ENCODE results near the gene MAGEB1.

Gene MAGEB1

GRCh38 chrX:30246769-30247489 lies at the start of gene MAGEB1:
Gene MAGEB1, plus strand, starts transcription at chrX:30247146. Its CDS starts 3,348 bp downstream, at chrX:30250494.
- H3K27ac ChIP-seq = no peak within 1 kb of the TSS
- H3K4me3 ChIP-seq = no peak within 1 kb of the TSS

GRCh38 chrX:30212172-30212571 lies 34.8 kb upstream of the MAGEB1 start:
- Histone ChIP-seq H3K4me3 (no peak overlapping the region), H3K27ac (no peak overlapping the region)

DNA sequence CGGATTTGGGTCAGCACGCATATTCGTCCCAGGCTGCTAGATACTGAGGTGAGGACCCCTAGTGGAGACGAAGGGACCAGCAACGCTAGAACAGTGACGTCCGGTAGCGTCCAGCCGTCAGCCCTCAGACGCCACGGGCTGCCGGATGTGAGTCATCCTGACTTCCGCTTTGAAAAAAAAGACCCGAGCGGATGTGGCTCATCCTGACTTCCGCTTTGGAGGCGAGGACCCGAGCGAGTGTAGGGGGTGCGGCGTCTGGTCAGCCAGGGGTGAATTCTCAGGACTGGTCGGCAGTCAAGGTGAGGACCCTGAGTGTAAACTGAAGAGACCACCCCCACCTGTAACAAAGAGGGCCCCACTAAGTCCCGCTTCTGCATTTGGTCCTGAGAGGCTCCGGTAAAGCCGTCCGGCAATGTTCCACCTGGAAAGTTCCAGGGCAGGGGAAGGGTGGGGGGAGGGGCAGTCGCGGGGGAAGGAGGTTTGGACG lies 31.5 kb upstream of the MAGEB1 start, which contains the start of gene MAGEB2:
TSS of gene MAGEB2 (plus strand) at position 207 of the 487 bp plus-strand sequence. CDS start 3,018 bp downstream, outside the sequence.
- Histone ChIP-seq H3K4me3 (no peak within 1 kb of the TSS), H3K27ac (no peak within 1 kb of the TSS)

GRCh38 chrX:30217465-30217864 lies 29.5 kb upstream of the MAGEB1 start:
- H3K27ac ChIP-seq = no peak overlapping the region
- no peak overlapping the region for H3K4me3 ChIP-seq

GRCh38 chrX:30219372-30219771 lies 27.6 kb upstream of the MAGEB1 start:
- no peak overlapping the region for H3K27ac ChIP-seq
- H3K4me3 ChIP-seq = no peak overlapping the region

DNA sequence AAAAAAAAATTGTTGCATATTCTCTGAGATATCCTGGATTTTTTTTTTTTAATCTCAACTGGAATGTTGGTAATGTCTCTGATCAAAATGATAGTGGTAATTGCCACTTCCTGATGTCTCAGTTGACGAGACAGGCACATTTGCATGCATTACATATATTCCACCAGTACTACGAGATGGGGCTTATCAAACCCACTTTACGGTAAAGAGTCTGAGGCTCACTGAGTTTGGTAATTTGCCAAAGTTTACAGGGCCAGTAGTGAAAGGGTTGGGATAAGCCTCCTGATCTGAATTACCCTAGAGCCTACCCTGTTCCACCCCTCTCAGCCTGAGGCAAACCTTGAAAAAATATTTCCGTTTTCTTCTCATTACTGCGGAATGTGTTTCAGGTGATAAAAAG lies 26.3 kb upstream of the MAGEB1 start:
- H3K4me3 ChIP-seq = no peak overlapping the region
- no peak overlapping the region for H3K27ac ChIP-seq

DNA sequence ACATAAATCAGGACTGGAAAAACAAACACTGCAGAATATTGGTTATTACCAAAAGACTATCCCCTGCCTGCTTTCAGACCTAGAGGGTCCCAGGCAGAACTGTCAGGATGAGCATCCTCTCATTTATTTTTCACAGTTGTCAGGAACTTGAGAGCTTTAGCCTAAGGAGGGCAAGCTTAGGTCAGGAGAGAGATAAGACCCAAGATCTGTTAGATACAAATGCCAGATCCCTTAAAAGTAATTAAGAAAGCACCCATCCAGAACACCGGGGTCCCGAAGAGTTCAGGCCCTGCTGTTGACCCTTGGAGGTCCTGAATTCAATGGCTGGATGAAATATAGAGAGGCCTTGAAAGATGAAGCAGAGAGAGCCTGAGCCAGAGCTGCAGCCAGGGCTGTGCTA lies 22.4 kb upstream of the MAGEB1 start:
- H3K4me3 ChIP-seq = no peak overlapping the region
- no peak overlapping the region for H3K27ac ChIP-seq

DNA sequence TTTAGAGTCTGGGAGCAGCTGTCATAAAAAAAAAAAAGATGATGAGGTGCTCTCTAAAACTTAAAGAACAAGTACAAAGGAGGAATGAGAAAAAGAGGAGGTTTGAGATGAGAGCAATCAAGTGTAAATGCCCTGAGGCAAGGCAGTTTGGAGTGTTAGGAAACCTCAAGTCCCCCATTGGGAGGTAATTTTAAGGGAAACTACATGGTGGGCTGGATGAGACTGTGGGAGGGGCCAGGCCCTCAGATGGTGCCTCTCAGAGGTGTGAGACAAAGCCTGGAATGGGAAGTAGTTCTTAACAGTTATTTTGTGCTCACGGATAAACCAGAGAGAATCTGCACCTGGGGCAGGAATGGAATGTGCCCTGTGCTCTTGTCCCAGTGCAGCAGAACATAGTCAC lies 18.4 kb upstream of the MAGEB1 start:
- Histone ChIP-seq H3K27ac (no peak overlapping the region), H3K4me3 (no peak overlapping the region)

DNA sequence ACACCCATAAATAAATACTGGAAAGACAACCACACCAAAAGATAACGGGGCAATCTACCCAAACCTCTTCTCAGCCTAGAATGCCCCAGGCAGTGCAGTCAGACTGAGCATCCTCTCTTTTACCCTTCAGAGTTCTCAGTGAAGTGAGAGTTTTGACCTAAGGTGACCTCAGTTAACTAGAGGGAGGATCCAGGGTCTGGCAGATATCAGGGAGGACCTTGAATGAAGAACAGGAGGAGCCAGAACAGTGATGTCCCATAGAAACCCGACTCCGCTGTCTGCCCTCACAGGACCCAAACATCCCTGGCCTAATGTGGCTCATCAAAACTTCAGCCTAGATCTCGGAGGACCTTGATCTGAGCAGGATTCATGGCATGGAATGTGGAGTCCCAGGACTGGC lies 16.6 kb upstream of the MAGEB1 start, which contains the start of gene MAGEB3:
TSS of gene MAGEB3 (plus strand) at position 263 of the 400 bp plus-strand sequence. CDS start 5,268 bp downstream, outside the sequence.
- no peak within 1 kb of the TSS for H3K27ac ChIP-seq
- H3K4me3 ChIP-seq = no peak within 1 kb of the TSS

DNA sequence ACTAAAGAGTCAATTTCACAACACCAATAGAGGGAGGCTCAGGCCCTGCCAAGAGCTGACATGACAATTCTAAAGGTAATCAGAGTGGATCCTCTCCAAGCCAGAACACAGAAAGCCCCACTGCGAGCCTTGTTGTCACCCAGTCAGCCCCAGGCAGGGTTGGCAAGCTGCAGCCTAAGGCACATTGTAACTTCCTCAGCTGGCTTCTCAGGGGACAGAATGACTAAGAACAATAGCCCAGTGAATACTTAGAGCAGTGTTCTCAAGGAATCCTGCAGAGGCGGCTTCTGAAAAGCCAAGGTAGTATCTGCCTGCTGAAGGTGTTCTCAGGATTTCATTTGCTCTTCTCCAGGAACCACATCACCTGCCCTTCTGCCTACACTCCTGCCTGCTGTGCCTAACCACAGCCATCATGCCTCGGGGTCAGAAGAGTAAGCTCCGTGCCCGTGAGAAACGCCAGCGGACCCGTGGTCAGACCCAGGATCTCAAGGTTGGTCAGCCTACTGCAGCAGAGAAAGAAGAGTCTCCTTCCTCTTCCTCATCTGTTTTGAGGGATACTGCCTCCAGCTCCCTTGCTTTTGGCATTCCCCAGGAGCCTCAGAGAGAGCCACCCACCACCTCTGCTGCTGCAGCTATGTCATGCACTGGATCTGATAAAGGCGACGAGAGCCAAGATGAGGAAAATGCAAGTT lies 5.1 kb upstream of the MAGEB1 start, which contains the start of gene MAGEB4:
TSS of gene MAGEB4 (plus strand) at position 277 of the 692 bp plus-strand sequence. CDS start at position 413, 136 bp downstream.
- Histone ChIP-seq H3K27ac (no peak within 1 kb of the TSS), H3K4me3 (no peak within 1 kb of the TSS)

- H3K27ac ChIP-seq = no peak overlapping the region
Observed at GRCh38 chrX:30248854-30249253, 1.9 kb downstream of the MAGEB1 start.

GRCh38 chrX:30253257-30253656 lies 6.3 kb downstream of the MAGEB1 start:
- no peak overlapping the region for H3K4me3 ChIP-seq
- no peak overlapping the region for H3K27ac ChIP-seq

More at GRCh38 chrX:30248854-30249253, 1.9 kb downstream of the MAGEB1 start:
- H3K4me3 ChIP-seq = no peak overlapping the region

DNA sequence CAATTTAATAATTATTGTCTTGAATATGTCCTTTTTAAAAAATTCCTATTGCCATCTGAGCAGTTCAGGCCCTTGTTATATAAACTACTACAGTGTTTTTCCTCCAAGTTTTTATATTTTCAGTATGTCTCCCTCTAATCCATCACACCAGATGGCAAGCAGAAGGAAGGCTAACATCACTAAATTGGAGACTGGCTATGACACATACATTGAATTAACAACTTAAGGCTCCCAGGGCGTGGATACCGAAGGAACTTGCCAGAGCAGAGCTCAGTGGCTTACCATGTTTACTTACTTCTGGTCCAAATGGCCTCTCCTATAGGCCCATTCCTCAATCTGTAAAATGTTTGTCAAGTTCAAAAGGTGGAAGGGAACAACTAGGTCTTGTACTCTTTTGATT lies 13.0 kb downstream of the MAGEB1 start:
- Histone ChIP-seq H3K27ac (no peak overlapping the region), H3K4me3 (no peak overlapping the region)

- Histone ChIP-seq H3K4me3 (no peak overlapping the region), H3K27ac (no peak overlapping the region)
Observed at GRCh38 chrX:30261012-30261411, 14.1 kb downstream of the MAGEB1 start.

DNA sequence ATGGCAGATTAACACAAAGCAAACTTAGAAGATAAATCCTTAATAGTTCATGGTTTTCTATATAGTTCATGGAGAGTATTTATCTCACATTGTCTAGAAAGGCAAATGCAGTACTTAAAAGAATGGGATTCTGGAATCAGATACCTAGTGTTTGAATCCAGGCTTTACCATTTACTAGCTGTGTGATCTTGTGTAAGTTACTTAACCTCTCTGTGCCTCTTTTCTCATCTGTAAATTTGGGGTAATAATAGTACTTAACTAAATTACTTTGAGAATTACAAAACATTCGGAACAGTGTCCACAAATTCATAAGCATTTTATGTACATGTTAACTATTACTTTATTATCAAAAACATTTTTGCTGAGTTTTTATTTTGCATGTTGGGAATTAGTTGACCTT lies 15.8 kb downstream of the MAGEB1 start:
- no peak overlapping the region for H3K4me3 ChIP-seq
- H3K27ac ChIP-seq = no peak overlapping the region

GRCh38 chrX:30270639-30271038 lies 23.7 kb downstream of the MAGEB1 start:
- H3K4me3 ChIP-seq = no peak overlapping the region
- no peak overlapping the region for H3K27ac ChIP-seq

- H3K4me3 ChIP-seq = no peak overlapping the region
- H3K27ac ChIP-seq = no peak overlapping the region
Observed at GRCh38 chrX:30275498-30275897, 28.6 kb downstream of the MAGEB1 start.

GRCh38 chrX:30278365-30278764 lies 31.4 kb downstream of the MAGEB1 start:
- Histone ChIP-seq H3K4me3 (no peak overlapping the region), H3K27ac (no peak overlapping the region)

DNA sequence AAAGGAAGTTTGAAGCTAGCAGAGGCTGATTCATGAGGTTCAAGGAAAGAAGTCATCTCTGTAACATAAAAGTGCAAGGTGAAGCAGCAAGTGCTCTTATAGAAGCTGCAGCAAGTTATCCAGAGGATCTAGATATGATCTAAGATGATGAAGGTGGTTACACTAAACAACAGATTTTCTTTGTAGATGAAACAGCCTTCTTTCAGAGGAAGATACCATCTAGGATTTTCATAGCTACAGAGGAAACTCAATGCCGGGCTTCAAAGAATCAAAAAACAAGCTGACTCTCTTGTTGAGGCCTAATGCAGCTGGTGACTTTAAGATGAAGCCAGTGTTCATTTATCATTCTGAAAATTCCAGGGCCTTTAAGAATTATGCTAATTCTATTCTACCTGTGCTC lies 33.5 kb downstream of the MAGEB1 start:
- no peak overlapping the region for H3K4me3 ChIP-seq
- no peak overlapping the region for H3K27ac ChIP-seq

DNA sequence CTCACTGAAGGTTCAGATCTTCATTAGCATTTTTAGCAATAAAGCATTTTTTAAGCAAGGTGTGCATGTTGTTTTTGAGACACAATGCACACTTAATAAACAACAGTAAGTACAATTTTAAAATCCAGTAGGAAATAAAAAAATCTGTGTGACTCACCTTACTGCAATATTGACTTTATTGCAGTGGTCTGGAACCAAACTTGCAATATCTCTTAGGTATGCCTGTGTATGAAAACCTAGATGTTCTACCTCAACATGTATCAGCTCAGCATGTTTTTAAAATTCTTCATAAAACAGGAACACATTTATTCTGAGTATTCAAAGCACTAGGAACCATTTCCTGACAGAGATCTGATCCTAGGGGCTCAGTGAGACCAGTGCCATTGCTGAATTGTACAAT lies 35.6 kb downstream of the MAGEB1 start:
- H3K27ac ChIP-seq = no peak overlapping the region
- no peak overlapping the region for H3K4me3 ChIP-seq
